Stimulated activated naive CD4-positive, alpha-beta T cell (primary cell): ENCODE measurements around the gene CCDC157.

ENCODE experiments used
- DNase-seq, 6 experiments: peaks; one replicate each; lab custom pipeline; 2025; lab: John Stamatoyannopoulos, UW

Gene CCDC157

DNA sequence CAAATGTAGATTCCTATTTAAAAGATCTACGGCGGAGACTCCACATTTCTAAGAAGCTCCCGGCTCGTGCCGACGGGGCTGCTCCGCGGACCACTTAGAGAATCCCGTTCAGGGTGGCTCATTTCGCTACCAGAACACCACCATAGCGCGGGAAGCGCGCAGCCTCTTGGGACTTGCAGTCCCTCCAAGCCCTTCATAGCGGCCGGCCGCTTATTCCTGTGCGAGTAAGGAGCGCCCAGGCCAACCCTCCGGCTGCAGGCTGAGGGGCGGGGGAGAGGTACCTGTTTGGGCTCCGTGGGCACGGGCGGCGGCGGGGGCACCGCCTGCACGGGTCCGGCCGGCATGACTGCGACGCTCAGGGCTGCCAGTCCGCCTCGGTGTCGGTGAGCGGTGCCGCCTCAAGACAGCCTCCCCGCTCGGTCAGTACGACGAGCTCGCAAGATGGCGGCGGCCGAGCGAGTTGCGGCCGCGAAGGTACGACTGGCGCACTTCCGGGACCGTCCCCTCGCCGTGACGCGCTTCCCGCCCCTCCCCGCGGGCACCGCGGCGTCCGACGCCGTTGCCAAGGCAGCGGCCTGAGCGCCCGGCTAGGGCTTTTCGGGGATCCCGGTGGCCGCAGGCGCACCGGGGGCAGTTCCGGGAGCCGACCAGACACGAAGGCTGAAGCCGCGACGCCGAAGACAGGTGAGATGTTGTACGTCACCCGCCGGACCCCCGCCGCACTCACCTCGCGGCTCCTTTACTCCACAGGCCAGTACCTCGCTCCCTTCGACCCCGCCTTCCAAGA, at the start of gene CCDC157, which contains the start of gene SF3A1:
CCDC157 (plus strand) TSS at position 559 of the 787 bp plus-strand sequence. CDS start 8,994 bp downstream, outside the sequence.
SF3A1 (minus strand) TSS at position 446 of the 787 bp plus-strand sequence; CDS start at position 344, 102 bp downstream.
- peak; percentile 74 to 88 (median 82) for DNase-seq

DNA sequence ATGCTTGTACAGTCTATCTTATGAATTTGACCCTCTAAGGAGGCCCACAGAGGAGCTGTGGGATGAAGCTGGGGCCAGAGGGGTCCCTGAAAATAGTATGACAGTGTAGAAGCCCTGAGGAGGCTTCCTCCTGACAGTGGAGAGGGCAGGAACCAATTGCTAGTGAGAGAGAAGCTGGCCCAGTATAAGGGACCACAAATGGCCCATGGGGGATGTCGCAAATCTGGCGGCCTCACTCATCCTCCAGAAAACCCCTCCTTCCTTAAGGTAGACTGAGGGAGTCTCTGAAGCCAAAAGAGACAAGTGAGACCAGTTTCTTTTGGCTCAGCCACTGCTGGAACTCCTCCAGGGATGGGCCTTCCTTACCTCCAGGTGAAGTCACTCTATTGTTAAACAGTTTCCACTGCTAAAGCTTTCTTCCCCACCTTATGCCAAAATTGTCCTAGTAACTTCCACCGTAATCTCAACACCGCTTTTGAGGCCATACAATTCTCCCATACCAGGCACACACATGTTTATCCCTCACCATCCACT, 49.7 kb upstream of the CCDC157 start:
- no peak for DNase-seq

DNA sequence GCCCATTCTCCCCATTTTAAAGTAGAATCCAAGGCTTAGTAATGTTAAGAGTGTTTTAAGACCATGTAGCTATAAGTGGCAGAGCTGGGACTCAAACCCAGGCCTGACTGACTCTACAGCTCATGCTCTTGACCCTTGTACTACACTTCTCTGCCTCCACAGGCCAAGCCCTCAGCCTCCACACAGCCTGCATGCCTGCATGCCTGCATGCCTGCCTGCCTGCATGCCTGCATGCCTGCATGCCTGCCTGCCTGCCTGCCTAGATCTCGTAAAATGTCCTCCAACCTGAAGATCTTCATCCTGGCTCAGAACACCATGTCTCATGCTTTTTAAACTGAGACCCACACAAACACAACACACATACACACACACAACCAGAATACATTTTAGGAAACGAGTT, 48.7 kb upstream of the CCDC157 start:
- DNase-seq: no peak

DNA sequence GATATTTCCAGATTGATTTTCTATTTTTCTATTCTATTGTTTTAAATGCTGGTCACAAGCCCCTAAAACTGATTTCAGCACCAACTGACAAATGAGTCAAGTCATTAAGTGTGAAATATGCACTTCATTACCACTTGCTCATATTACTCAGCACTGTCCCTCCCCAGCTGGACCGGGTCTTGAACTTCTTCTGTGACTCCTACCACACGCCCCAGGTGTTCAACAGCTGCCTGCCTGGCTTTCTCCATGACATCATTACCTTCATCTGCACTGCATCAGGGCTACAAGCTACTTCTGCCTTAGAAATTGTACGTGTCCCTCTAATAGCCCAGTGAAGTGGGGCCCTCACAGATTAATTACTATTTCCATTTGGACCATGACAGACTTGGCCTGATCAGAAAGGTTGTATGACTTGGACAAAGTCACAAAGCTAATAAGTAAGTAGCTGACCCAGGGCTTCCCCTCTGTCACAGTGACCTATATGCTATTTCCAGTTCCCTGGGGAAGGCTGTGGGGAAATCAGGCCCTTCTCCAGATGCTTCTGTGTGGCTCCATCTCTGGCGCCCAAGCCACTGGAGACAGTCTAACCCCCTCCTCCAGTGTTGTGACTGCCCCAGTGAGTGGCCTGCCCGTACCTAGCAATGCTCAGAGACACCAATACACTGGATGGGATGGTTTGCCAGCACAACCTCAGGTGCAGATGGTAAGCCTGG, 48.1 kb upstream of the CCDC157 start:
- DNase-seq: peak in 2 of 6 experiments; percentile 13 to 15

DNA sequence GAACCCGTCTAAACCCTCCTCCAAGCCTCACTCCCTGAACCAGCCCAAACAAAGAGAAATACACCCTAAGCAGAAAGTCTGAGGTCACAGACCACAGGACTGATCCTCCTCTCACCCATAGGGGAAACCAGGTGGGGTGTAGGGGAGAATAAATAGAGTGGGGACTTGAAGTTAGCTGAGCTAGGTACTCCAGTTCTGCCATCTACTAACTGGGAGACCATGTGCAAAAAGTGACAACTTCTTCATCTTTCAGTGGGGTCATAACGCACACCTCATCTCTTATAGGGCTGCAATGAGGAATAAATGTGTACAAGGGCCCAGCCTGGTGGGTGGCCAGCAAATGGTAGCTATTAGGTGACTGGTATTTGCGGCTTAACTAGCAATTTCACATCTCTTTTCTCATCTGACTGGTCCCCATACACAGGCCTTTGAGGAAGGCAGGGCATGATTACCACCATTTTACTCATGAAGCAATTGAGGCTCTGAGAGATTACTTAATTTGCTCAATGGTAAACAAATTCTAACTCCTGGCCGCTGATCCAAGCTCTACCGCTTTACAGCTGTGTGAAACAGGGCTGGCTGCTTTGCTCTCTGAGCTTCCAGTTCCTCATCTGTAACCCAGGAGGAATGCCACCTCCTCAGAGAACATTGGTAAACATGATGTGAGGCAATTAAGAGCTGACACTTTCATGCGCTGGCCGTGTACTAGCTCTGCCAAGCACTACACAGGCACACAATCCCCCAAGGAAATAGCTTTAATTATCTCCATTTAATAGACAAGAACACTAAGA, 46.7 kb upstream of the CCDC157 start:
- peak in 3 of 6 experiments; percentile 39 to 59 (median 50) for DNase-seq

DNA sequence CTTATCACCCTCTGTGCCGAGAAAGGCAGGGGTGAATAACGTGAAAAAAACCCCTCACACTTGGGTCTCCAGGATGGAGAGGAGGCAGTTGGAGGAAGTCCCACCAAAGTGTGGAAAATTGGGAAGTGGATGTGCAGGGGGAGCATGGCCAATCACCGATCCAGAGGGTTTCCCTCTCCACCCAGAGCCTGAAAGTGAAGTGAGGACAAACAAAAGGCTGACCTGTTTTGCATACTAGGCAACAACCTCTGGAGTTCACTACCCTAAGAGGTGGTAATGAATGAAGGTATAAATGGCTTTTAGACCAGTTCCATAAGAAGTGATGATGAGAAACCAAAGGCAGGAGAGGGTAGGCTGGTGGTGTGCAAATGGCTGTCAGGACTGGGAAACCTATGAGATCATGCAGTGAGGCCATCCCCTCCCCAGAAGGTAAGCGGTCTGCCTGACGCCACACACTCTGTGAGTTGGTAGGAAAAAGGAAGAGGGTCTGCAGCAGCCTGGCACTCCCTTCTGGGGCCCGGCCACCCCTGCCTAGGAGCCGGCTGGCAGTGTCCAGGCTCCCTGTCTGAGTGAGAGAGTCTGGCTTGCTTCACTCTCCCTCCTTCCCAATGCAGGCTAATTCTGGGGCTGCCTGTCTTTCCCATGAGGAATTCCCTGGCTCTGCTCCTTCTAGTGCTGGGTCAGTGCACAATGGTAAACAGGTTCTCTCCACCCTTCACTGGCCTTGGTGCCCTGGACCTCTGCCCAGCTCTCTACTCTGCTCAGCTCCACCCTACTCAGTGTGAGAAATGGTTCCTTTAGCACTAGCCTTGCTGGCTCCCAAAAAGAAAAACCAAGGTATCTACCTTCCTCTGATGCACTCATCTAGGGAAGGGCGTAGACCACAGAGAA, 45.7 kb upstream of the CCDC157 start:
- no peak for DNase-seq

DNA sequence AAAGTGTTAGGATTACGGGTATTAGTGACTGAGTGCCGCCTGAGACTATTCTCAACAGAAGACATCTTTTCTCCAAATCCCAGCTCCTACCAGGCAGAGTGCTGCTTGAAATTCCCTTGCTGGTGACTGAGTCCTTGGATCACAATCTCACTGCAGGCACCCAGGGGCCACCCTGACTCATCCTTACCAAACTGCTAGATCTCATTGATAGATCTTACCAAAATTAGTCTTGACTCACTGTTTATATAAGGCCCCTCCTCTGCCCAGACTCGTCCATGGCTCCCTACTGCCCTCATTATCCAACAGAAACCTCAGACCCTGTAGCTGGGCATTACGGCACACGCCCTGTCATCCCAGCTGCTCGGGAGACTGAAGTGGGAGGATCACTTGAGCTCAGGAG, 44.8 kb upstream of the CCDC157 start:
- DNase-seq: no peak

DNA sequence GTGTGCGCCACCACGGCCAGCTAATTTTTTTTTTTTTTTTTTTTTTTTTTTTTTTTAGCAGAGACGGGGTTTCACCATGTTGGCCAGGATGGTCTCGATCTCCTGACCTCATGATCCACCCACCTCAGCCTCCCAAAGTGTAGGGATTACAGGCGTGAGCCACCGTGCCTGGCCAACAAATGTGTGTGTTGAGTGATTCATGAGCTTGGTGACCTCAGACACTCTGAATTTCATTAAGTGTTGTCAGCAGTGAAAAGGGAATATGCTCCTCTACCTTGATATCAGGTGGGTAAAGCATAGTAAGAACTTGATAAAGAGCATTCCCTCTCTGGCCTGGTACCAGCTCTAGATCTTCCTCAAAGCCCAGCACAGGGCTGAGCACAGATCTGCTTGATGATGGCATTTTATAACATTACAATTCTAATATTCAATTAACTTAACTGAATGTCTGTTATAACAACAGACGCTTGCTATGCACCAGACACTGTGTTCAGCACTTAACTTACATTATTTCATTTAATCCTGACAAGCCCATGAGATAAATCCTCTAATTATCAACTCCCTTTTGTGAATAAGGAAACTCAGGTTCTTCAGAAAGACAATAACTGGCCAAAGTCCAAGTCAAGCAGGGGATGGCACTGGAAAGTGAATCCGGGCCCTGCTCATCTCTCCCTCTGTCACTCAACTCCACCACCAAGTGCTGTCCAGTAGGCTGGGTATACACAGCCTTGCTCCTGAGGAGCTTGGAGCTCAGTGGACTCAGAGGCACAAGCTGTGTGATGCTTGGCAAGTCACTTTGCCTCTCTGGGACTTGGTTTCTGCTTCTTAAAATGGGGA, 43.1 kb upstream of the CCDC157 start:
- no peak for DNase-seq

DNA sequence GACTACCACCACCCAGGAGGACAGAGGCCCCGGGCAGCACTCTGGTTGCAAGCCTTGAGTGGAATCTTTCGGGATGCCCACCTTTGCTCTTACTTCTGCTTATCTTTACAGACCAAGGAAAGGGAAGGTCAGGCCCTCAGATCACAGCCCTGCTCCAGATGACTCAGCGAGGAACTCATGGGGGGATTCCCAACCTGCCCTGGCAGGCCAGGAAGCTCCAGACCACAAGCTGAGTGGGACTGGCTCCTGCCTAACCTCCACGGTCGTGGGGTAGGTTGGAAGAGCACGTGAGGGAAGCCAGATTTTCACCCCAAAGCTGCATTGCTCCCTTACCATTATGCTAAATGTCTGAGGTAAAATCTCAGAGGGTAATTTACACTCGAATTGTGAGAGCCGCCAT, 41.9 kb upstream of the CCDC157 start:
- DNase-seq: peak in 2 of 6 experiments; percentile 12 to 29

DNA sequence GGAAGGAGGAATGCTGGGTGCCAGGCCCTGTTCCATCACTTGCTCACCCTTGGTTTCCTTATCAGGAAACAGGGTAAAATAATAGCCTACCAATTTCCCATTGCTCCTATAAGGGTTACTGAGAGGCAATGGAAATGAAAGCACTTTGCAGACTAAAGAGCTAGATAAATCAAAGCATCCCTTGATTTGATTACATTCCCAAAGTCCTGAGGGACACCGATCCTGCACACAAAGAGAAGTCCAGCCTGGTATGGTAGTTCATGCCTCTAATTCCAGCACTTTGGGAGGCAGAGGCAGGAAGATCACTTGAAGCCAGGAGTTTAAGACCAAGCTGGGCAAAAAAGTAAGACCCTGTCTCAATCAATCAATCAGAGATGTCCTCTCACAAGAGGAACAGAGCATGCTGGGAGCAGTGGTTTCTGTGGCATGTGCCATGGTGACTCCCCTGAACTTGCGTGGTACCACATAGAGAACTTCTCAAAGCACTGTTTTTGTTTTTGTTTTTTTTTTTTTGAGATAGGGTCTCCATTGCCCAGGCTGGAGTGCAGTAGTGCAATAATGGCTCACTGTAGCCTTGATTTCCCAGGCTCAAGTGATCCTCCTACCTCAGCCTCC, 40.7 kb upstream of the CCDC157 start:
- DNase-seq: no peak

DNA sequence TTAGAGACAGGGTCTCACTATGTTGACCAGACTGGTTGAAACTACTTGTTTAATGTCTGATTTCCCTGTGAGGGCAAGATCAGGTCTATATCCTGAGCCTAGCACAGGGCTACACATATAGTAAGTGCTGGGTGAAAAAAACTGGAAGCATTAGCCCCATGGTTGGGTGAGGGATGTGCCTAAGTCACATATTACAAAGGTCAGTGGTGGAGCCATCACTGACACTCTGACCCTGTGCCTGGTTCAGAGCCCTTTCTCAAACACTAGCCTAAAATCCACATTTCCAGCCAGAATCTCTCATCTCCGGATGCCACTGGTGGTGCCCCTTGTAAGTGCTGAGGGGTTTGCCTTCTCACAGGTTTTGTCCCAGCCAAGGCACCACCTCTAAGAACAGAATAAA, 39.0 kb upstream of the CCDC157 start:
- no peak for DNase-seq

DNA sequence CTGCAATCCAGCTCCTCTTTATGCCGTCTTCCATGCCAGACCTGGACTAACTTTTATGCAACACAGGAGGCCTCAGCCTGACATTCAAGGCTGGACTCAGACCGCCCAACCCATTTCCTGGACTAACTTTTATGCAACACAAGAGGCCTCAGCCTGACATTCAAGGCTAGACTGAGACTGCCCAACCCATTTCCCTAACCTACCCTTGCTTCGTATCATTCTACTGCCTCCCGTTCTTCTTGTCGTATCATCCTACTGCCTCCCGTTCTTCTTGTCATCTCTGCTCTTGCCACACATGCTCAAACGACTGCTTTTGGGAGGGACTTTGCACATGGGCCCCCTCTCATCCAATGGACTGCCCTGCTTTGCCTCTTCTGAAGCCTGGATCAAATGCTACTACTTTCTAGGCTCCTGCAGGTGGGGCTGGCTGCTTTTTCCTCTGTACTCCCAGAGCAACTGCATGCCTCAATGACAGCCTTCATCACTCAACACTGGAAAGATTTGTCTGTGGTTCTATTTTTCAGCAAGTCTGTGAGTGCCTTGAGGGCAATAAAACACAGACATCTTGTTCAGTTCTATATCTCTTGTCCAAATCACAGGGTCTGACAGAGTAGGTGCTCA, 37.9 kb upstream of the CCDC157 start:
- no peak for DNase-seq

DNA sequence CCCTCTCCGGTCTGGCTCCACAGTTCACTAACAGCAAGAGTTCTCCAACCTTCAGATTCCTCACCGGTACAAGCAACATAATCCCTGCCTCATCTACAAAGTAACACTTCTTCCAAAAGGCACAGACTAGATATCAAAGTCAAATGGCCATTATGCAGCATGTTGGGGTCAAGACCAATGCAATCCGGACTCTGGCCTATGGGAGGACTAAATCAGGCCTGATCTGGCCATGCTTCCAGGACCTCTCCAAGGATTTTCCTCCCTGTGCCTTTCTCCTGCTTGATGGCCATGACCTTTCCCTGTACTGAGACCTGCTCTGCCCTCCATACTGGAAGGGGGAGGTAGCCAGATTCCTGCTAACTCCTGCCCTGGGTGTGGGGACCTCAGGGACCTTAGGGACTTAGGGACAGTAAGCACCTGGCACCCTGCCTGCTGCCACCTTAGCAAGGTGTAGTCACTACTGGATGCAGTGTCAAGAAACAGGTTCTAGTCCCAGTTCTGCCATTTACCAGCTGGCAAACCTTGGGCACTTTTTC, 36.7 kb upstream of the CCDC157 start:
- no peak for DNase-seq

DNA sequence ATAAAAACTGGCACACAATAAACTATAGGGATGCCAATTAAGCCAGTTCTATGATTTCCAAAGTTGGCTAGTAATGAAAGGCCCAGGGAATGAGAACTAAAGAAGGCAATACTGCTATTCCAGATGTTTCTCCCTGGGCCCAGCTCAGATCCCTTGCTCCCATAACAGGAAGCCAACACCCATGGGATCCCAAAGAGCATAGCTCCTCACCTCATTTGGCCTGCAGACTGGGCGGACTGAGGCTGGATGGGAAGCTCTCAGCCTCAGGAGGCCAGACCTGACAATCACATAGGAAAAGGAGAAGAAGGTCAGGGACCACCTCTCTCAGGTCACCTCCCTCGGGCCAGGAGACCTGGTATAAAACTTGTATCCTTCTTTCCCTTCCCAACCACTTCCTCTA, 35.3 kb upstream of the CCDC157 start:
- DNase-seq: no peak

DNA sequence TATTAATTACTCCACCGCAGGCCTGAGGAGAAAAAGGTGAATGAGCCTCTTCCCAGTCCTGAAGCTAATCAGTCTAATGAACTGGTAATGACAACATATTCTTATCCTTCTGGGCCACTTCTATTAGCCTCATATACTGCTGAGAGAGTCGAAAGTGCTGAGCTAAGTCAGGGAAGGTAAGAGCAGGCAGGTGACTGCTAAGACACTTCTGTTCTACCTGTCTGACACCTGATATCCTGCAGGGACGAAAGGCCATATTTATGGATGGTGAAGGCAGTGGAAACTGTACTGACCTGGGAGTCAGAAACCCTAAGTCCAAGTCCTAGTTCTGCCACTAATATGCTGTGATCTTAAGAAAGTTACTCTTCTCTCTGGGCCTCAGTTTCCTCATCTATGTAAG, 33.6 kb upstream of the CCDC157 start:
- DNase-seq: no peak

DNA sequence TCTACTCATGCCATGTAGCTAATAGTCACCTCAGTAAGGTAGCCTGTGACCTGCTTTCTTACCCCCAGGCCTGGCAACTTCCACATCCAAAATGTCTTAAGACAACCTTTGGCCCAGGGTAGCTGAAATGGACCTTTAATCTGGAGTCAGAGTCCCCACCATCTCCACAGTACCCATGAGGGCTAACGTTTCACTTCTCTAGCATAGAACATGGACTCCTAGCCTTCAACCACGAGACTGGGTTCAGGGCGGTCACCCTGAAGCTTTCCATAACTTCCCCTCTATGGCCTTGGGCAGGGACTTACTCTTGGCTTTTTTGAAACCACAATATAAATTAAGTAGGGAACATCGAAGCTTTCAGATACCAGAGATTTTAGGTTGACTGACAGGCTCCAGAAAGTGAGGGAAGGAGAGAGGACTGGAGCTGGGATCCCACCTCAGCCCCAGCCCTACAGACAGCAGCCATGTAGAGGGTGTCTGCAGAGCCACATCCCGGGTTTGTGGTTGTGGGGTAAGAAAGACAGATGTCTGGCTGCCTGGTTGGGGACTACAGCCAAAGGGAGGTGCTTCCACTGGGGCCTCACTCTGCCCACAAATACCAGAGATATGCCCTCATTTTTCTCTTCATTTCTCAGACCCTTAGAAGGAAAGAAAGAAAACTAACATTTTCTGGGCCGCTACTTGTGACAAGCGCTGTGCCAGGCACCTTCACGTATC, 32.6 kb upstream of the CCDC157 start:
- peak in 3 of 6 experiments; percentile 15 to 19 (median 18) for DNase-seq

DNA sequence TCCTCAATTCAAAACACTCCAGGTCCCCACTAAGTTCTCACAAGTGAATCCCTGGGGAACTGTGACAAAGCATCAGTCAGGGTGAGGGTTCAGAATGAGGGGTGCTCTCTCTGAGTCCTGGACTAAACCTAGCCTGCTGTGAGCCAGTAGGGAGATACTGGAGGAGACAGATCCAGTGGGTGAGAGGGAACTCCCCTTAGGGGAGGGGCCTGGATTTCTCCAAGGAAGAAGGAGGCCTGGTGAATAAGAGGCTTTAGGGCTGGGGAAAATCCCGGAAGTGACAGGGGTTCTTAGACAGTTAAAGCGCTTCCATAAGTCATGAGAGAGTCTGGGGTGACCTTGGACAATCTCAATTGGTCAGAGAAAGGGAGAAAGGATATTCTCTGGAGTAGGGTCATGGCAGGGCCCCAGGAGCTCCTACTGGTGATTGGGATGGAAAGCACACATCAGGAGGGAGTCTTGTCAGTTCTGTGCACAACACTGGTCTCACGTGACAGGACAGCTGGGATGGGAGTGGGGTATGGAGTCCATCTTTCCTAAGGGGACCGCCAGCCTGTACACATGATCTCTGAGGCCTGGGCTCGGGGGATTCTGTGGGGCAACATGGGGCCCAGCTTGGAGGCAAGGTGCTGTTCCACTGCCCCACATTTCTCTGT, 31.6 kb upstream of the CCDC157 start:
- DNase-seq: no peak
